Superior temporal gyrus (tissue), 1 donor: ENCODE data around the gene RET.
"Not testable (repeated sequence)": the region's sequence is repeated elsewhere in the genome, so short reads cannot be mapped to it uniquely, and the experiment has no call there.

Source experiments
- DNase-seq: peaks from one replicate; pipeline ENCODE4 v3.0.0-alpha.2; 2016; ENCODE audit errors: extremely low spot score

The RET gene

DNA sequence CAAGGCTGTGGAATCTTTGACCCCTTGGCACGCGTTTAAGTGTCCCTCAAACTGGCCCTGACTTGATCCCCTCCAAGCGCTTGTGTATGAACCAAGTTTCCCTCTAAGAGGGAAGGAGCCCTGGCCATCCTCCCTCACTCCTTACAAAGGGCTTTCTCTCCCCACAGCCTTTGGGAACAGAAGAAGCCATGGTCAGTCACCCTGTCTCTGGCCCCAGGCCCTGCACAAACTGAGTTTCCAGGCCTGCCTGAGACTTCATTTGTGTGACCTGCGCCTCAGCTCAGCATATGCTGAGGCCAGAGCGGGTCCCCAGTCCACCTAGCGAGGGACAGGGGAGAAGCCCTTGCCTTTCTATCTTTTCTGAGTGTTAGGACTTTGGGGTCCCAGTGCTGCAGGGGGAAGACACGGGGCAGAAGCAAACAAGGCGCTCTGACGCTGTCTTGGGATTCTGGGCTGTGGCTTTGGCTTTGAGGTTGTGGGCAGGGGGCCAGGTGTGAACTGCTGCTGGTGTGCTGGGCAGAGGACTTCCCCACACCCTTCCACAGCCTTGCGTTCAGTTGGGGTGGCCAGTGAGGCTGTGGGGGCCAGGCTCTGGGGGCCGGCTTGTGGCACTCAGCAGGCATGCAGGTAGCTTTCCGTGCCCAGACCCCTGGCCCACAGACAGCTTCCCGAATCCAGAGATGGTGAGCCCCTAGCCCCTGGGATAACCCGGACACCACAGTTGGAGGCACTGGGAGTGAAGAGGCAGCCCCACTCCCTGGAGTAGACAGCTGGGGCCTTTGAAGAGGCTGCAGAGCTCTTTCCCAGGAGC, 1.5 kb downstream of the RET start:
- no peak for DNase-seq

DNA sequence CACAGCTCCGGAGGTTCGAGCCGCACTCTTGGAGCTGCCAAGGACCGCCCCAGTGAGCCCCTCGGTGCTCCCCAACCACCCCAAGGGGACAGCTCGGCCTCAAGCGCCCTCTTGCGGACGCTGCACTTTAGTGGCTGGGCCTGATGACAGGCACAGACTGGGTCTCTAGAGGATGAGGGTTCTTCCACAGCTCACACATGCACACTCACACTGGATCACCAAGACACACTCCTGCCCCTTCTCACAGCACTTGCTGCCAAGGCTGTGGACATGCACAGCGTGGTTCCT, 2.1 kb downstream of the RET start:
- DNase-seq: no peak

DNA sequence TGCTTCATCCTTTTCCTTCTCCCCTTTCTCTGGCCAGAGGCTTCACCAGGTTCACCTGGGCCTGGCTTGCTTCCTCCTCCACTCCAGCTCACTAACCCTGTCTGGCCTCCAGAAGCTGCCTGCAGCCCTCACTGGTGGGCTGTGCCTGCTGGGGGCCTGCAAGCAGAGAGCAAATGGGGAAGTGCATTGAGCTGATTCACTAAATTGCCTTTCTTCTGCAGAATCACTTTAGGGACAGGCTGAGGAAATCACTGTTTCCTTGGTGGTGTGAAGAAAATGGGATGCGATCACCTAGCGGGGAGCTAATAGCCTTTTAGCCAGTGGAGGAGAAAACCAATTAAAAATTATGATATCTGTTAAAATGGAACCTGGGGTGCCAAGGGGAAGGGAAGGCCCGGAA, 3.0 kb downstream of the RET start:
- no peak for DNase-seq

DNA sequence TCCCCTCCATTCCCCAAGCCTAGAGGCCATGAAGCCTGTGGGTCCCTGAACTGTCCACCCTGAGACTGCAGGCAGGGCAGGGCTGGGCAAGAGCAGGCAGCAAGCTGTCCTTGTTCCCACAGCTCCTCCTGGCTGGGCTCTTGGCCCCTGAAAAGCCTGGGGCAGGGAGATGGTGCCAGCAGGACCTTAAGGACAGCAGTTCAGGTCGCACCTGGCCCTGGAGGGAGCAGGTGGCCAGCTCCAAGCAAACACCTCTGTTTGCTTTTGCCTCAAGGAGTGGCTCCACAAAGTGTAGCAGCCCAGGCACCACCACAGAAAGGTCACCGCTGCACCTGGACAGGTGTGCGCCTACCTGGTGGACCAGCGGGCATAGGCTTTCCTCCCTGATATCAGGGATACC, 5.2 kb downstream of the RET start:
- no peak for DNase-seq

DNA sequence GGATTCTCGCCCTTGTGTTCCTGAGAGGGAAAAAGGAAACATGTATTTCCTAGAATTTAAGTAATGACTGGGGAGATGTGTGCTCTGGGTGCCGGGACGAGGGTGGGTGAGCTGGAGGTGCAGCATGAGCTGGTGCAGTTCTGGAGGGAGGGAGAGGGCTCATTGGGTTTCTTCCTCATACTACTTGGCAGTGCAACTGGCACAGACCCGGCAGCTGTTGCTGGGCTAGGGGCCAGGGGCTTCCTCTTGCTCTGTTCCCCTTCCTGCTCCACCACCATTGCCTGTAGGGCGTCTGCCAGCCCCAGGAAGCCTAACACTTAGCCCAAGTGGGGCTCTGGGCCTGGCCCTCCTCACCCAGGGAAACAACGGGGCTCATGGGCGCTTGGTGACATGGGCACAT, 5.9 kb downstream of the RET start:
- no peak for DNase-seq

DNA sequence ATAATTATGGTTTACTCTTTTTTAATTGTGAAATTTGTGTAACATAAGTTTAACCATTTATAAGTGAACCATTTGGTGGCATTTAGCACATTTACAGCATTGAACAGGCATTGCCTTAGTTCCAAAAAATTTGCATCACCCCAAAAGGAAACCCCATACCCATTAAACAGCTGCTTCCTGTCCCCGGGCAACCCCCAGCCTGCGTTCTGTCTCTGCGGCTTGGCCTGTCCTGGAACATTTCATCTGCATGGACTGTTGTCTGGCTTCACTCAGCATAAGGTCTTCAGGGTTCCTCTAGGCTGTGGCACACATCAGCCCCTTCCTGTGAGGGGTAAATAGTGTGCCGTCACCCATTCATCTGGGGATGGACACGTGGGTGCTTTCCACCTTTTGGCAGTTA, 6.9 kb downstream of the RET start:
- no peak for DNase-seq

DNA sequence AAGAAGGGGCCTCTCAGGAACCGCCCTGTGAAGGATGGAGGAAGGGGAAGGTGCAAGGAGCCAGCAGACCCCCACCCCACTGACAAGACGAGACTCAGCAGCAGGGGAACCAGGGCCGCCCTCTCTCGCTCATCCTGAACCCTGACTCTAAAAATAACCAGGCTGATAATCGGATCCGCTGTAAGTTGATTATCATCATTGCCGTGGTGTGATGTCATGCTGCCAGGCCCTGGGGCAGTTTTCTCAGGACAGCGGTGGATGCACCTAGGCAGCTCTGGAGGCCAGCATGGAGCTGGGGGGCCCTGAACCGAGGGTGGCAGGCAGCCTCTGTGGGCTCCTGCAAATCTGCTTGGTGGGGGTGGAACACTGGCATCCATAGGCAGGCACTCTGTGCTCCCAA, 7.9 kb downstream of the RET start:
- no peak for DNase-seq

DNA sequence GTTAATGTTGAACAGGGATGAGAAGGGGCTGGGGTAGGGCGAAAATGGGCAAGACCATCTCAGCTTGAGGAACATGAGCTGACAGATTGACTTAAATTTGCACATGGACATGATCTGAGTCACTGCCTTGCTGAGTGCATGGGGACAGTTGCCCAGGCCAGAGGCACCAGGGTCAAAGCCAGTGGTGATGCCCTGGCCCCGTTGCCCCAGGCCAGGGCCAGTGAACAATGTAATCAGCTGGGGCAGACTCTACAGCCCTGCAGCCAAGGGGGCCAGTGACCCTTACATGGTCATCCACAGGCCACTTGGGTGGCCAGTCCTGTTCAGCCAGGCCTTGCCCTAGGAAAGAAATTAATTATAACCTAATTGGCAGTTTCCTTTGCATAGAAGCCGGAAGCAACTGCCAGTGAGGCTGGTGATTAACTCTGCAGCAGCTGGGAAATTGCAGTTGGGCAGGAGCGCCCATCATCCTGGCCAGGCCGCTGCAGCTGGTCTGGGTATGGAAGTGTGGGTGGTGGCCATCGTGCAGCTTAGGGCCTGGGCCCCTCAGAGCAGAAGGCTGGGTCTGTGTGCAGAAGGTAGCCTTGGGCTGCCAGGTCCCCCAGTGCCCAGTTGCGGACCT, 9.6 kb downstream of the RET start:
- no peak for DNase-seq

DNA sequence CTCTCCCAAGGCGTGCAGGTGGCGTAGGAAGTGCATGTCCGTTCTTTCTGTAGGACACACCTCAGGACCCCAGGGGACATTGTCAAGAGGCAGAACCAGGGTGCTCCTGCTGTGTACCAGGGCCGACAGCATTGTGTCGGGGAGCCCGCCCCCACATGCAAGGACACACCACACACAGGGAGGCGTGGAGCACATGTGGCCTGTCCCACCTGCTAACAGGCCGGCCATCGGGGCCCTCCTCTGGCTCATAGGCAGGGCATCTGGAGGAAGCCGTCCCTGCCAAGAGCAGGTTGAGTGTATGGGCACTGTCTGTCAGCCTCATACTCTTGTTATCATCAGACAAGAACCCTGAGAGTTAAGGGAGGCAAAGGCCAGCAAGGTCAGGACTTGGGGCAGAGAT, 12.7 kb downstream of the RET start:
- no peak for DNase-seq

DNA sequence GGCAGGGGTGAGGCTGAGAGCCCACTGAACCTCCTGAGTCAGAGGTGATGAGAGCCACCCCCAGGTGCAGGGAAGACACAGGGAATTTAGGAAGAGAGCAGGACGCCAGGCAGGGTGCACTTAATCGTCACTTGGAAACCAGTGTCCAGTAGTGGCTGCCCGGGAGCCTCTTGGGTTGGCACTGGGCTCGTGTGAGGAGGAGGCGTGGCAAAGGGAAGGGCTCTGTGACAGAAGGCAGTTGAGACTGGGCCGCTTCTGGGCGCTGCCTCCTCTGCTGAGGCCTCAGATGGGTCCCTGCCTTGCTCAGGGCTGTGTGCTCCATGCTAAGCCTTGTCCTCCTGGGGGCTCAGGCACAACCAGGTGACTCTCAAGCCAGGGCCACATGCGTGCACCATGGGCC, 13.3 kb downstream of the RET start:
- no peak for DNase-seq

DNA sequence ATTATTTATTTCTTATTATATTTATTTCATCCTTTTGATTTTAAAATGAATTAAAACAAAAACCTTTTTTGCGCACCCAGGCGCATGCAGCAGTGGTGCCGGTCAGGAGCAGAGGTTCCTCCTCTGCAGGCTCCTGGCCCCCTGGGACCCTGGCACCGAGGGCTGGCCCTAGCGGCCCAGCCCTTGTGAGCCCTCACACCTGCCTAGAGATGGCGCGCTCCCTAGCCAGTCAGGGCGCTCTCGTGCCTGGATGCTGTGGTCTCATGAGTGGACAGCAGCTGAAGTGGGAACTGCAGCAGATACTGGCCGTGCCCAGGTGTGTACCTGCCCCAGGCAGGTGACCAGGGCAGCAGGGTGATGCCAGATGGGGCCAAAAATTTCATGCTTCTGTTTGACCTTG, 13.8 kb downstream of the RET start:
- DNase-seq: no peak

DNA sequence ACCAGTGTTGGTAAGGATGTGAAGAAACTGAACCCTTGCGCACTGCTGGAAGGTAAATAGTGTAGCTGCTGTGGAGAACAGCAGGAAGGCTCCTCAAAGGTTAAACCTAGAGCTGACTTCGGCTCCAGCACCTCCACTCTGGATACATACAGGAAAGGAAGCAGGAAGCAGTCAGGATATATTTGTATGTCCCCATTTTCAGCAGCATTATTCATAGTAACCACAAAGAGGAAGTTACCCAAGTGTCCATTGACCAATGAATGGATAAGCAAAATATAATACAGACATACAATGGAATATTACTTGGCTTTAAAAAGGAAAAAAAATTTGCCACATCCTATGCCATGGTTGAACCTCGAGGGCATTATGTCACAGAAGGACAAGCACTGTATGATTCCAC, 15.0 kb downstream of the RET start:
- no peak for DNase-seq

DNA sequence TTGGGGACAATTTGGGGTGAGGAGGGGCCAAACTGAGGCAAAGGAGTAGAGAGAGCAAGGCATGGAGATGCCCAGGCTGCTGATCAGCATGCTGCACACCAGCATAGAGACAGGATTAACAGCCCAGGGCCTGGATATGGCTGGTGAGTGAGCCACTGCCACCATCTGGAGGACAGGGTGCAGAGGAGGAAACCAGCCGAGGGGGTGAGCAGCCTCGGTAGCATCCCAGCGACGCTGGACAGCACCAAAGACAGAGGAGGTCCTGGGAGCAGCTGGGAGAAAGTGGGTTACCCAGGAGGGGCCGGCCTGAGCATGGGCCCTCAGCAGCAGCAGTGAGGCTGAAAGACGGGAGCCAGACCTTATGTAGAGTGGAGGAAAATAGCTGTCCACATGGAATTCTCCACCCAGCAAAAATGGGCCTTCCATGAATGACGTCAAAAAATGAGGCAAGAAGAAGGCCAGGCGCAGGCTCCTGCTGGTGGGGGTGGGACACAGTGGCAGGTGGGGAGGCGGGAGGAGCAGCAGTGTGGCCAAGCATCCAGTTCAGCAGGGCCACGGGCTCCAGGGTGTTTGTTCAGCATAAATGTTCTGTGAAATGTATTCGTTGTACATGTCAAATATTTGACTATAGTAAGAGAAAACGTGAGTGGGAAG, 16.7 kb downstream of the RET start:
- no peak for DNase-seq

DNA sequence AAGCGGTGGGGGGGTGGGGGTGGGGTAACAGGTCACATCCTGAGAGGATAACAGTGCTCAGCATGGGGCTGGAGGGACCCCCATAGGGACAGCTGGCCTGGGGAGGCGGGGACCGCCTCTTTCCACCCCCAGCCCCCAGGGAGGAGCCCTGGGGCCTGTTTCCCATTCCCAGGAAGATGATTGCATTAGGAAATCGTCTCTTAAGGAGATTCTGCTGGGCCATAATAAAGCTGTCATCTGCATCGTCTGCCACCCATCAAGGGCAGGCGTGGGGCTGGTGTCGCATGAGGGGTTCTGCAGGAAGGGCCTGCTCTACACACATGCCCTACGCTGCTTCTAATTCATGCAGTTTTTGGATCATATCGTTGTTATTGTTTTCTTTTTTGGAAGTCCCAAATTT, 17.2 kb downstream of the RET start:
- no peak for DNase-seq

DNA sequence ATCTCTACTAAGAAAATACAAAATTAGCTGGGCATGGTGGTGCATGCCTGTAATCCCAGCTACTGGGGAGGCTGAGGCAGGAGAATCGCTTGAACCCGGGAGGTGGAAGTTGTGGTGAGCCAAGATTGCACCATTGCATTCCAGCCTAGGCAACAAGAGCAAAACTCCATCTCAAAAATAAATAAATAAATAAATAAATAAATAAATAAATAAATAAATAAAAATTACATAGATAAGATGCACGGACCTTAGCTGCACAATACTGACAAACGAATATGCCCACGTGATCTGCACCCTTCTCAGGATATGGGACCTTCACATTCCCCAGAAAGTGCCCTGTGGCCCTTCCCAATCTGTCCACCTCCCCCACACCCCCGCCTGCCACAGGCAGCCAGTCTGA, 22.5 kb downstream of the RET start:
- not testable (repeated sequence) for DNase-seq

DNA sequence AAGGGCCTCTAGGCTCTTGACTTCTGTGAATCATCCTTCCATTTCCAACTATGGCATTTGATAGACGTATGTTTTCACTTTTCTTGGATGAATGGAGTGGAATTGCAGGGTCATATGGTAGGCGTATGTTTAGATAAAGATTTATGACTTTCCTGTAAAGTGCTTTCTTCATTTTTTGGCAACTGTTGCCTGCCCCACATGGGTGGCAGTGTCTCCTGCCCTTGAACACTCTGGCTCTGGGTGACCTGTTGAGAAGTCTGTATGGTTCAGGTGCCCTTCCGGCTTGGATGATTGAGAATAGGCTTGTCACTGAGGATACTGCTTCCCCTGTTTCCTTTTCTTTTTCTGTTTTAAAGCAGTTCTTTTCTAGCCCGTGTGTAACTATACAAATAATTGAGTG, 23.1 kb downstream of the RET start:
- DNase-seq: no peak

DNA sequence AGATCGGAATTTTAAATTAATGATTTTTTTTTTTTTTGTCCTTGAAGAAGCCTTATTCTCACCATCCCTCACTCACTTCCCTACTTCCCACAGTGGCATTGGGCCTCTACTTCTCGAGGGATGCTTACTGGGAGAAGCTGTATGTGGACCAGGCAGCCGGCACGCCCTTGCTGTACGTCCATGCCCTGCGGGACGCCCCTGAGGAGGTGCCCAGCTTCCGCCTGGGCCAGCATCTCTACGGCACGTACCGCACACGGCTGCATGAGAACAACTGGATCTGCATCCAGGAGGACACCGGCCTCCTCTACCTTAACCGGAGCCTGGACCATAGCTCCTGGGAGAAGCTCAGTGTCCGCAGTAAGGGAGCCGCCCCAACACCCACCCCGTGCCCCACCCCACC, 23.5 kb downstream of the RET start:
- DNase-seq: no peak

DNA sequence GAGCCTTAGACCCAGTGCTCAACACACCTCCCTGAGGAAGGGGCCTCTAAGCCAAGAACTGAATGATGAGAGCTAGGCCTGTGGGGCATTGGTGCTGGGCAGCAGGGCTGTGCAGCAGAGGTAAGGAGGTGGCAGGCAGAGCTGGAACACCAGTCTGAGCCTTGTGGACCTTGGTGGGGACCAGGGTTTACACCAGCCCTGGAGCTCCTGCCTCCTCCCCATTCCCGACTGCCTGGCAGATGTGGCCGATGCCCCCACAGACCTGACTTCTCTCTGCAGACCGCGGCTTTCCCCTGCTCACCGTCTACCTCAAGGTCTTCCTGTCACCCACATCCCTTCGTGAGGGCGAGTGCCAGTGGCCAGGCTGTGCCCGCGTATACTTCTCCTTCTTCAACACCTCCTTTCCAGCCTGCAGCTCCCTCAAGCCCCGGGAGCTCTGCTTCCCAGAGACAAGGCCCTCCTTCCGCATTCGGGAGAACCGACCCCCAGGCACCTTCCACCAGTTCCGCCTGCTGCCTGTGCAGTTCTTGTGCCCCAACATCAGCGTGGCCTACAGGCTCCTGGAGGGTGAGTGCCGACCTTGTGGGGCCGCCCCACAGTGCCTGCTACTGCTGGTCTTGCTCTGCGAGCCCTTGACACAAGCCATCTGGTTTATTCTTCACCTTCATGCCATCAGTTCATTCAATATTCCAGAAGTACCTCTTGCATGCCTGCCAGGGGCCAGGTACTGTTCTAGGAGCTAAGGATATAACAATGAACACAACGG, 25.4 kb downstream of the RET start:
- DNase-seq: no peak

DNA sequence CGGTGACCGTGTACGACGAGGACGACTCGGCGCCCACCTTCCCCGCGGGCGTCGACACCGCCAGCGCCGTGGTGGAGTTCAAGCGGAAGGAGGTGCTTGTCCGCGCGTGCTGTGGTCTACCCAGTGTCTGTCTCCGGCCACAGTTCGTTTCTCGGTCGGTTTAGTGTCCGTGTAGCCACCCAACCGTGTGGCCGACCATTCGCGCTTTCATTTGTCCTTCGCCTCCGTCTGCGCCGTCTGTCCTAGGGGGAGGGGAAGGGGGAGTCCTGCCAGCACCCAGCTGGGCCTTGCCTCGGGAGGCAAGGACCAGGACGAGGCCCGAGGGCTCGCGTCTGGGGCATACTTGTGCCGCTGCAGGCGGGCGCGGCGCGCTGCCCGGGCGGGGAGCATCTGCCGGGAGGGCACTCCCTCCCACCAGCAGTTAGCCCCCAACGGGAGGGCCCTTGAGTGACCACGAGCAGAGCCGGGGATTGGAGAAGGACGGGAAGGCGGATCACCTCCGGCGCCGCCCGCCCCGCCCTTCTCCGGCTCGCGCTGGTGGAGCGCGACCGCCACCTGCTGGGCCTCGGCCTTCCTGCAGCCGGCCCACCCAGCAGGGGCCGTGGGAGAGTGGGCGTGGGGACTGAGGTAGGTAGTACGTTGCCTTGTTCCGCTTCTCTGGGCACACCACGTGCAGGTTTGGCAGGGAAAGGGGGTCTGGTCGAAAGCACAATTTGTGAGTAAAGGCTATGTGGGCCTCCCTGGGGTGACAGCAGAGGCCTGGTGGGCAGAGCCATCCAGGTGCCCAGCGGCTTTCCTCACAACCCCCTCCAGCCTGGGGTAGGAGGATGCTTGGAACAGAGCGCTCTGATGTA, 28.5 kb downstream of the RET start:
- DNase-seq: peak; percentile 61

DNA sequence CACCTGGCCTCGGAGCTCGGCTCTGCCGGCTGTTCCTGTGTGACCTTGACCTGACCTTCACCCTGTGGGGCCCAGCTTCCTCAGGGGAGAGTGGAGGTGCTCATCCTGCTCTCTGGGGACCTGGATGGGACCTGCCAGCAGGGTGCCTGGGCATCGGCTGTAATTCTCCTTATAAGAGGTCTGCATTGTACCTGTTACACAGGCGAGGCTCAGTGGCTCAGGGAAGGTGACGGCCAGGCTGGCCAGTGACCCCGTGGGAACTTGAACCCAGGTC, 29.0 kb downstream of the RET start:
- no peak for DNase-seq

DNA sequence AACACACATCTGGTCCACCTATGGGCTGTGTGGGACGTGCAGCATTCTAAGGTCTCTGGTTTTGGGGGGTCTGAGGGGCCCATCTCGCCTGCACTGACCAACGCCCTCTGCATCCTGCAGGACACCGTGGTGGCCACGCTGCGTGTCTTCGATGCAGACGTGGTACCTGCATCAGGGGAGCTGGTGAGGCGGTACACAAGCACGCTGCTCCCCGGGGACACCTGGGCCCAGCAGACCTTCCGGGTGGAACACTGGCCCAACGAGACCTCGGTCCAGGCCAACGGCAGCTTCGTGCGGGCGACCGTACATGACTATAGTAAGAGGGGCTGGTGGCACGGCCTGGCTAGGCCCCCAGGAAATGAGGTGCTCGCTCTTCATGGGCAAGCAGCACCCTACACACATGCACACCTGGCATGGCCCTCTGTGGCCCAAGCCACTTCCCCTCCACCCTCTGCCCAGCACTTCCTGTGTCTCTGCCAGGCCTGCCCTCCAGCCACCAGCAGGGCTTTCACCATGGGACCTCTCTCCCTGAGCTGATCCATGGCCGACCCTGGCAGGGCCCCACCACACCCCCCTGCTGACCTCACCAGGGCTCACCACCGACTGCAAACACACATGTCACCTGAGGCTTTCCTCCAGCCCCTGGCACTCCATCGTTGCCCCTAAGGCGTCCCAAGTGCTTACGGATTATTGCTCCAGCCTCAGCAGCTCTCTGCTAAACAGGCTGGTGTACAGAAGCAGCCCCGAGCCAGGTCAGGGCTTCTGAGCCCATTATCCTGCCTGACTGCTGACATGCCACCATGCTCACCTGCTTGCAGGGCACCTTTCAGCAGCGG, 29.6 kb downstream of the RET start:
- DNase-seq: no peak
